Kidney glomerular epithelial cell (primary cell): Measurements from ENCODE around the gene AKAP17A.
"Not testable (repeated sequence)": the region's sequence is repeated elsewhere in the genome, so short reads cannot be mapped to it uniquely, and the experiment has no call there.

ENCODE experiments used
- DNase-seq: peaks from one replicate; lab custom pipeline; 2025; lab: John Stamatoyannopoulos, UW

AKAP17A gene, protein sequence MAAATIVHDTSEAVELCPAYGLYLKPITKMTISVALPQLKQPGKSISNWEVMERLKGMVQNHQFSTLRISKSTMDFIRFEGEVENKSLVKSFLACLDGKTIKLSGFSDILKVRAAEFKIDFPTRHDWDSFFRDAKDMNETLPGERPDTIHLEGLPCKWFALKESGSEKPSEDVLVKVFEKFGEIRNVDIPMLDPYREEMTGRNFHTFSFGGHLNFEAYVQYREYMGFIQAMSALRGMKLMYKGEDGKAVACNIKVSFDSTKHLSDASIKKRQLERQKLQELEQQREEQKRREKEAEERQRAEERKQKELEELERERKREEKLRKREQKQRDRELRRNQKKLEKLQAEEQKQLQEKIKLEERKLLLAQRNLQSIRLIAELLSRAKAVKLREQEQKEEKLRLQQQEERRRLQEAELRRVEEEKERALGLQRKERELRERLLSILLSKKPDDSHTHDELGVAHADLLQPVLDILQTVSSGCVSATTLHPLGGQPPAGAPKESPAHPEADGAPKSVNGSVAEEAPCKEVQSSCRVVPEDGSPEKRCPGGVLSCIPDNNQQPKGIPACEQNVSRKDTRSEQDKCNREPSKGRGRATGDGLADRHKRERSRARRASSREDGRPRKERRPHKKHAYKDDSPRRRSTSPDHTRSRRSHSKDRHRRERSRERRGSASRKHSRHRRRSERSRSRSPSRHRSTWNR

DNA sequence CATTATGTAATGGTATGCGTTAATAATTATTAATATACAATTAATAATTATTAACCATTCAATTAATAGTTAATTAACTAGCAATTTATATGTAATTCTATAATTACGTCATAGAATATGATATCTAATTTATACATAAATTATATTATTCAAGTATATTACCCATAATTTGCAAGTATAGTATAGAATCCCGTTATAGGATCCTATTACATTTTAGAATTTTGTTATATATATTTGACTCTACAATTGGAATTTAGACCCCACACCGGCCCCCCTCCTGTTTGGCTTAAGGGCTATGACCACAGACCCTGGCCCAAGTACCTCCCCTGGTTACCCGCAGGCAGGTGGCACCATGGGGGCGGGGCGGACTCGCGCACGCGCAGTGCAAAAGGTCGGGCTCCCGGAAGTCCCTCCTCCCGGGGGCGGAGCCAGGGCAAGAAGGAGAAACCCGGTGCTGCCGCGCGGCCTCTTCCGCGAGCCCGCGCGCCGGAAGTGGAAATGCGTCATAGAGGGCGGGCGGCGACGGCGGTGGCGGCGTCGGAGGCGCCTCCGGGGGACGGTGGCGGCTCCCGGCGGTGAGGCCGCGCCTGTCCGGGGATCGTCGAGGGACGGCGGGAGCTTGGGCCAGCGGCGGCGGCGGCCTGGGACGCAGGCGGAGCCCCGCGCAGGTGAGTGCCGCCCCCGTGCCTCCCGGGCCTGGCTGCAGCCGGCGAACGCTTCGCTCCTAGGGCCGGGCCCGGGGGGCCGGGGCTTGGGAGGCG is at the start of gene AKAP17A:
AKAP17A (plus strand) TSS at position 503 of the 761 bp plus-strand sequence. CDS start 1,859 bp downstream, outside the sequence.
- peak; percentile 93 for DNase-seq

DNA sequence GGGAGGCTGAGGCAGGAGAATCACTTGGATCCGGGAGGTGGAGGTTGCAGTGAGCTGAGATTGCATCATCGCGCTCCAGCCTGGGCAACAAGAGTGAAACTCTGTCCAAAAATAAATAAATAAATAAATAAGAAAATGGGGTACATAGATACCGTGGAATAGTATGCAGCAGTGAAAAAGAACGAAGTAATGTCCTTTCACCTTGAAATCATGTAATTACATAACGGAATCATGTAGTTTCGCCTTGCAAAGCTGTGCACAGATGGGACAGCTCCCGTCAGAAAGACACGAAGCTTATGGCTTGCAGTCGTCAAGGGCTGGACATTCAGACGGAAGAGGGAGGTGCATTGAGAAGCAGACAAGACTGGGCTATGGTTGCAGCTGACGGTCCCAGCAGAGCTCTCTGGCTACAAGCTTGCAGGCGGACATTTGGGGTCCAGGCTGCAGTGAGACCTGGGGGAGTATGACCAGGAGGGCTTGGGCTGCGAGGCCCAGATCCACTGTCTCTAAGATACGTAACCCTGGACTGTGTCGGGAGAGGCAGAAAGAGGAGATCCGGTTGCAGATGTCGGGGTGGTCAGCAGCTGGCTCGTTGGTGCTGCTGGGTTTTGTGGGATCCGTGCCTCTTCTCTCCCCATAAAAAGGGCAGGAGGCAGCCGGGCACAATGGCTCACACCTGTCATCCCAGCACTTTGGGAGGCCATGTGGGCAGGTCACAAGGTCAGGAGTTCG is 48.2 kb upstream of the AKAP17A start:
- no peak for DNase-seq

DNA sequence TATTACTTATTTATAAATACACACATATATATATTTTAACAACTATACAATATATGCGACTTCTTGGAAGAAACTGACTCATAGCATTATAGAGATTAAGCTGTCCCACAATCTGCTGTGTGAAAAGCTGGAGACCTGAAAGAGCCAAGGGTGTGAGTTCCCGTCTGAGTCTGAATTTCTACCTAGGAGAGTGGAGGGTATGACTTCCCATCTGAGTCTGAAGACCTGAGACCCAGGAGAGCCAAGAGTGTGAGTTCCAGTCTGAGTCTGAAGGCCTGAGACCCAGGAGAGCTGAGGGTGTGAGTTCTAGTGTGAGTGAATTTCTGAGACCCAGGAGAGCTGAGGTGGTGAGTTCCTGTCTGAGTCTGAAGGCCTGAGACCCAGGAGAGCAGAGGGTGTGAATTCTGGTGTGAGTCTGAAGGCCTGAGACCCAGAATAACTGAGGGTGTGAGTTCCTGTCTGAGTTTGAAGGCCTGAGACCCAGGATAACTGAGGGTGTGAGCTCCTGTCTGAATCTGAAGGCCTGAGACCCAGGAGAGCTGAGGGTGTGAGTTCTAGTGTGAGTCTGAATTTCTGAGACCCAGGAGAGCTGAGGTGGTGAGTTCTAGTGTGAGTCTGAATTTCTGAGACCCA is 45.5 kb upstream of the AKAP17A start:
- no peak for DNase-seq

DNA sequence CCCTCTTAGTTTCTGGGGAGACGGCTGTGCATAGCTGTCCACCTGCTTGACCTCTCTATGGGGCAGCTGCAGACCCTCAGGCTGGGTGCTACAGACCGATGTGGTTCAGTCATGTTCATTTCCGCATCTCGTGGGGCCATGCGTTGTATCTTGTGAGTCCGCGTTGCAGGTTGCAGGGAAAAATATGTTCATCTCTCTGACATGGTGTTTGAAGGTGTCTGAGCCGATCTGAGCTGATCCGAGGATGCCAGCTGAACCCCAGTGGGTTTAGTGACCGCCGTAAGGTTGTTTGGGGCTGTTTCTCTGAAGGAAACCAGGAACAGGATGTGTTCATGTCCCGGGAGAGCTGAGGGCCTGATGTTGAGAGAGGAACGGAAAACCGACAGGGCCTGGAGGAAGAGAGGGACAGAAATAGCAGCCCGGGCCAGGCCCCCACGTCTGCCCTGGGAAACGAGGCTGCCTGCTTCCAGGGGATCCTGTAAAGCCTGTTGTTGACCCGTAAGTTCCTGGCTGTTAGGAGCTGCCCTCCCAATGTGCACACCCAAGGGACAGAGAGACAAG is 44.6 kb upstream of the AKAP17A start:
- no peak for DNase-seq

DNA sequence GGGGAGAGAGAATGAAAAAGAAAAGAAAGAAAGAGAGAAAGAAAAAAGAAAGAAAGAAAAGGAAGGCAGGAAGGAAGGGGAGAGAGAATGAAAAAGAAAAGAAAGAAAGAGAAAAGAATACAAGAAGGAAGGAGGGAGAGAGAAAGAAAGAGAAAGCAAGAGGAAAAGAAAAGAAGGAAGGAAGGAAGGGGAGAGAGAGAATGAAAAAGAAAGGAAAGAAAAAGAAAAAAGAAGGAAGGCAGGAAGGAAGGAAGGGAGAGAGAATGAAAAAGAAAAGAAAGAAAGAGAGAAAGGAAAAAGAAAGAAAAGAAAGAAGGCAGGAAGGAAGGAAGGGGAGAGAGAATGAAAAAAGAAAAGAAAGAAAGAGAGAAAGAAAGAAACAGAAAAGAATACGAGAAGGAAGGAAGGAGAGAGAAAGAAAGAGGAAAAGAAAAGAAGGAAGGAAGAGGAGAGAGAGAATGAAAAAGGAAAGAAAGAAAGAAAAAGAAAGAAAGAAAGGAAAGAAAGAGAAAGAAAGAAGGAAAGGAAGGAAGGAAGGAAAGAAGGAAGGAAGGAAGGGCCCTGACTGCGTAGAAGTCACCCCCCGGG is 39.4 kb upstream of the AKAP17A start:
- DNase-seq, result no peak

DNA sequence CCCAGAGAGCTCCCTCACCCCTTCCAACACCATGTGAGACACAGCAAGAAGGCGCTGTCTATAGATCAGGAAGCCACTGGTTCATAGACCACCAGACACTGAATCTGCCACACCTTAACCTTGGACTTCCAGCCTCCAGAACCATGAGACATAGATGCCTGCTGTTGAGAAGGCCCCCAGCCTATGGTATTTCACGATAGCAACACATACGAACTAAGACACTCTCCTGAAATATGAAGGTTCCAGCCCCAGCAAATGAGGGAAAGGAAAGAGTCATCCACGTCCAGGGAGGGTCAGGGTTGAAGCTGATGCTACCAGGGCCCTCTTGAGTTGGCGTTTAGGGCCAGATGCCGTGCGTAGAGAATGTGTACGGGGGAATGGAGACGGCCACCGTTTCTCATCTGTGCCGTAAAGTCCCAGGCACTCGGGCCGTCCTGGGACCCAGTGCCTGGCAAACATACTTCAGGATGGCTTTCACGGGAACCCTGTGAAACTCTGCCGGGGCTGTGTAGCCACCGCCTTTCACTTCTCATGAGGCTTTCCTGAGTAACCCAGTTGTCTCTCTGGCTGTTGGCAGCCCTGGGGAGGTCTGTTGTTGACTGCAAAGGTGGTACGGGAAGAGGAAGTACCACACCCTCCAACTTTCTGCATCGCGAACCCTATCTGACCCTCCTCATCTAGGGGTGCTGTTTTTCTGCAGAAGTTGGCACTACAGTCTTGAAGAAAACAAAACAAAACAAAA is 36.8 kb upstream of the AKAP17A start:
- DNase-seq, result no peak

DNA sequence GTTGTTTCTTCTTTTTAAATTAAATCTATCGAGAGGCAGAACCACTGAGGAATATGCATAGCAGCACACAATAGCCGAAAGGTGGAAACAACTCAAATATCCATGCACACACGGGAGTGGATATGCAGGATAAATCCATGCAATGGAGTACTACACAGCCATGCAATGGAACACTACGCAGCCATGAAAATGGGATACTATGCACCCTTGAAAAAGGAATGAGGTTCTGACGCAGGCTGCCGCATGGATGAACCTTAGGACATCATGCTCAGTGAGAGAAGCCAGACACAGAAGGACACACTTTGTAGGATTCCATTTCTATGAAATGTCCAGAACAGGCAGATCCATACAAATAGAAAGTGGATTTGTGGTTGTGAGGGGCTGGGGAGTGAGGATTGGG is 36.0 kb upstream of the AKAP17A start:
- no peak for DNase-seq

DNA sequence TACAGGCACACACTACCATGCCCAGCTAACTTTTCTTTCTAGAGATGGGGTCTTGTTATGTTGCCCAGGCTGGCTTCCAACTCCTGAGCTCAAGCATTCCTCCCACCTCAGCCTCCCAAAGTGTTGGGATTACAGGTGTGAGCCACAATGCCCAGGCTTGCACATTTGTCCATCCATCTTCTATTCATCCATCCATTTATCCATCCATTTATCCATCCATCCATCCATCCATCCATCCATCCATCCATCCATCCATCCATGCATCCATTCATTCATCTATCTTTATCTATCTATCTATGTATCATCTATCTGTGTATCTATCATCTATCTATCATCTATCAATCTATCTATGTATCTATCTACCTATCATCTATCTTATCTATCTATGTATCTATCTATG is 34.0 kb upstream of the AKAP17A start:
- not testable (repeated sequence) for DNase-seq

DNA sequence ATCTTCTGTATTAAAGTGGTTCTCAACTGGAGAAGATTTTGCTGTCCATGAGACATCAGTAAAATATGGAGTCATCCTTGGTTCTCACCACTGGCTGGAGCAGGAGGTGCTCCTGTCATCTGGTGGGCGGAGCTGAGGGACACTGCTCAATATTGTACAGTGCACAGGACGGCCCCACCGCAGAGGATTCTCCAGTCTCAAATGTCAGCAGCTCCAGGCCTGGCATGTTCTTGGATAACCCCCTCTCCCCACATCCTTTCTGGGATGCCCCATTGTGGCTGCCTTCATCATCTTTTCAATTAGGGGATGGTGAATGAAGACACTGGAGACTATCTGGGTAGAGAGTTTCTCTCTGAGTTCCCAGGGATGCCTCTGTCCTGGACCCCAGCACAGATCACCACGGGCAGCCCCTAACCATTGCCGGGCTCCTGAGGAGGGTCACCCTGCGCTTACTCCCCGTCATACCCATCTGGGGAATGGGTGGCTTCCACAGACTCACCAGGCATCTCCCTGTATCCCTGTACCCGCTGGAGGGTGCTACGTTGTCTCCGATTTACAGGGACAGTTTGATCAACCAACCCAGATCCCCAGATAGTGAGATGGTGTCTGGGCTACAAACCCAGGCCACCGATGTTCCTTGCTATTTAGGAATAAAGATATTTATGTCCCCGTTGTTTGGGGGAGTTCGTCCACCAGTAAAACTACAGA is 32.5 kb upstream of the AKAP17A start:
- no peak for DNase-seq

DNA sequence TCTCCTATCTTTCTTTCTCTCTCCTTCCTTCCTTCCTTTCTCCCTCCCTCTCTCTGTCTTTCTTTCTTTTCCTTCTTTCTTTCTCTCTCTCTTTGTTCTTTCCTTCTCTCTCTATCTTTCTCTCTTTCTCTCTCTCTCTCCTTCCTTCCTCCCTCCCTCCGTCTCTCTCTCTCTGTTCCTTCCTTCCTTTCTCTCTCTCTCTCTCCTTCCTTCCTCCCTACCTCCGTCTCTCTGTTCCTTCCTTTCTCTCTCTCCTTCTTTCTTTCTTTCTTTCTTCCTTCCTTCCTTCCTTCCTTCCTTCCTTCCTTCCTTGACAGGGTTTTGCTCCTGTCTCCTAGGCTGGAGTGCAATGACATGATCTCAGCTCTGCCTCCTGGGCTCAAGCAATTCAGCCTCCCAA is 30.2 kb upstream of the AKAP17A start:
- DNase-seq, result no peak

DNA sequence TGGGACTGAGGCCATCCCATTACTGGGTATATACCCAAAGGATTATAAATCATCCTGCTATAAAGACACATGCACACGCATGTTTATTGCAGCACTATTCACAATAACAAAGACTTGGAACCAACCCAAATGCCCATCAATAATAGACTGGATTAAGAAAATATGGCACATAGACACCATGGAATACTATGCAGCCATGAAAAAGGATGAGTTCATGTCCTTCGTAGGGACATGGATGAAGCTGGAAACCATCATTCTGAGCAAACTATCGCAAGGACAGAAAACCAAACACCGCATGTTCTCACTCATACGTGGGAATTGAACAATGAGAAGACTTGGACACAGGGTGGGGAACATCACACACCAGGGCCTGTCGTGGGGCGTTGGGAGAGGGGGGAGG is 27.3 kb upstream of the AKAP17A start:
- not testable (repeated sequence) for DNase-seq

DNA sequence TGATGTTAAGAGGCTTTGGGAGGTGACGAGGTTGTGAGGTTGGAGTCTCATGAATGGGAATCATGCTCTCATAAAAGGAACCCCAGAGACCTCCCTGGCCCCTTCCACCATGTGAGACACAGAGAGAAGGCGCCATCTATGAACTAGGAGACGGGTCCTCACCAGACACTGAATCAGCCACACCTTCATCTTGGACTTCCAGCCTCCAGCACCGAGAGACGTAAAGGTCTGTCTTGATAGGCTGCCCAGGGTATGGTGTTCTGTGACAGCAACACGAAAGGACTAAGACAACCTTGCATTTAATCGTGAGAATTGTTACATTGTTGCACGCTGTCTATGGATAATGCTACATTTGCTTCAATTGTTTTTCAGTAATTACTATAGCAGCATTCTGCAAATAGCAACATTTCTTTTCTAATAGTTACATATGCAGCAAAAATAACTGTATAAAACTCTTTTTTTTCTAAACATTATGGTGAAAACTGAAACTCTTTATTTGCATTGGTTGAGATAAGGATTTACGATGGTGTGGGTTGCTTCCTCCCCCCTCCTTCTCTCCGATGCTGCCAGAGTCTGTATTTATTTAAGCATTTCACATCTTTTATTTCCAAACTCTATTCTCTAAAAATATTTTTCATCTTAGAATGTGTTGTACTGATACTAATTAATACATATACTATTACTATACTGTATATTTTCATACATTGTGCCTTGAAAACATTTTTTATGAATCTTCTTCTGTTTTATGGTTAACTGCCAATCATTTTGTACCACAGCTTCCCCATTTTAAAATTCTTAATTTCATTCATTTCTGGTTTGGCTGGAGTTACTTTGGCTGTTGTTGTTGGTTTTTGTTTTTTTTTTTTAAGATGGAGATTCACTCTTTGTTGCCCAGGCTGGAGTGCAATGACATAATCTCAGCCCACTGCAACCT is 26.4 kb upstream of the AKAP17A start:
- no peak for DNase-seq

DNA sequence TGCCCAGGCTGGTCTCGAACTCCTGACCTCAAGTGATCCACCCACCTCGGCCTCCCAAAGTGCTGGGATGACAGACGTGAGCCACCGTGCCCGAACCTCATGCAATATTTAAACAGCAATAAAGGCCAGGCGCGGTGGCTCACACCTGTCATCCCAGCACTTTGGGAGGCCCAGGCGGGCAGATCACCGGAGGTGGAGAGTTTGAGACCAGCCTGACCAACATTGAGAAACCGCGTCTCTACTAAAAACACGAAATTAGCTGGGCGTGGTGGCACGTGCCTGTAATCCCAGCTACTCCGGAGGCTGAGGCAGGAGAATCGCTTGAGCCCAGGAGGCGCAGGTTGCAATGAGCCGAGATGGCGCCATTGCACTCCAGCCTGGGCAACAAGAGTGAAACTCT is 17.2 kb upstream of the AKAP17A start:
- DNase-seq, result not testable (repeated sequence)

DNA sequence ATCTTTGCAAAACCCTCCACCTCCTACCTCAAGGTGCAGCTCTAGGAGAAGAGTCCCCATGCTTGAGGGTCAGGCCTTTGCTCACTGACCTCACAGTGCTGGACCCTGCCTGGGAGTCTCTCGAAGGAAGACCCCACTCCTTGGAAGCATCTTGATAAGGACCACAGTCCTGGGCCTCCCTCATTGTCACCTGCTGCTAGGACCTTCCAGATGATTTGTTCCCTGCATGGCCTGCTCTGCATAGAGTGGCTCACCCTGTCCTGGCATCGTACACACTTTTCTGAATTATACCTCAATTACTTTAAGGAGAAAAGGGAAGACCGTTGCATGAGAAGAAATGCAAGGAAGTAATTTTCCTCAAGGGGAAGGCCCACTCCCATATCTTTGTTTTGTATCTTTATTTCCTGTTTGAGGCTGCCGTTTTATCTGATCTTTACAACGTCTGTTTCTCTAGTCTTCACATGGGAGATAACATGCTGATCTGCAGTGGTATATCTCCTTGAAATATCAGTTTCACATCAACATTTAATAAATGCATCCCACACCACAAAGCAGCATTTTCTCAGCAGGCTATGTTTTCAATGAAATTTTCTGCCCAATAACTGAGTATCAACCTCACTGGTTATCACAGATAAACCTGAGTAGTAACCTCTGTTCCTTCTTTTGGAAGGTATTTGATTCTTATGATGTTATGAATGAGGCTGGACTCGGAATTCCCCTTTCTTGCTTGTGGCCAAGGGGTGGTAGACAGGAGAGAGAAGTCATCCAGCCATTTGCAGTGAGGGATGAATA is 15.0 kb upstream of the AKAP17A start:
- DNase-seq, result no peak

DNA sequence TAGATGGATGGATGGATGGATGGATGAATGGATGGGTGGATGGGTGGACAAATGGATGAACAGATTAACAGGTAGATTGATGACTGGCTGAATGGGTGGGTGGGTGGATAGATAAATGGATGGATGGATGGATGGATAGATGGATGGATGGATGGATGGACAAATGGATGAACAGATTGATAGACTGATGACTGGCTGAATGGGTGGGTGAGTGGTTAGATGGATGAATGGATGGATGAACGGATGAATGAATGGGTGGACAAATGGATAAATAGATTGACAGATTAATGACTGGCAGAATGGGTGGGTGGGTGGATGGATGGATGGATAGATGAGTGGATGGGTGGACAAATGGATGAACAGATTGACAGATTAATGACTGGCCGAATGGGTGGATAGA is 13.6 kb upstream of the AKAP17A start:
- DNase-seq, result no peak

DNA sequence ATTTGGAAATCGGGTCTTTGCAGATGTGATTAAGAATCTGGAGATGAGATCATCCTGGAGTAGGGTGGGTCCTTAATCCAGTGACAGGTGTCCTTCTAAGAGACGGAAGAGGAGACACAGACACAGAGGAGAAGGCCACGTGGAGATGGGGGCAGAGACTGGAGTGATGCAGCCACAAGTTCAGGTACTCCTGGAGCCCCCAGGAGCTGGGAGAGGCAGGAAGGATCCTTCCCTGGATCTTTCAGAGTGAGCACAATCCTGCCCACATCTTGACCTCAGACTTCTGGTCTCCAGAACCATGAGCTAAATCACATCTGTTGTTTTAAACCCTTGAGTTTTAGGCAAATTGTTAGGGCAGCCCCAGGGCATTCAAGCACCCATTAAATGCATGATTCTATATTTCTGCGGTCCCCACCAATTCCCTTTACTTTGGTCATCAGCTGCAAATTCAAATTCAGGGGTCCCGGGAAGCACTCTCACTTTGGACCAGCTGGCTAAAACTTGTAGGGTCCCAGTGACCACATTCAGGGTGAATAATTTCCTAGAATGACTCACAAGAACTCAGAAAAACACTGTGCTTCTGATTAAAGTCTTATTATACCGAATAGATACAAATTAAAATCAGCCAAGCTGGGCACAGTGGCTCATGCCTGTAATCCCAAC is 12.8 kb upstream of the AKAP17A start:
- no peak for DNase-seq

DNA sequence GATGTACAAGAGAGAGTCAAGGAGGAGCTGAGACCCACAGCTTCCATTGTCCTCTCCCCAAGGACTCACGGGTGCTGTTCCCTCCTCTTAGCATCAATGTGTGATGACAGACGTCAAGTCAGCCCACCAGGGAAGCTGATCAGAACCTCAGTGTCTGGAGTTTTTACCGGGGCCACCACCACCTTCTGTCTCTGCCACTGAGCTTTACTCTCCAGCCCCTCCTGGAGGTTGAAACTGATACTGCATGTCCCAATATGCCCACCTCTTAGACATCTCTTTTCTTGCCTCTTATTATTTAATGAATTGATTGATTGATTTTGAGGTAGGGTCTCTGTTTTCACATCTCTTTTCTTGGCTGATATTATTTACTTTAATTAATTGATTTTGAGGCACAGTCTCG is 10.3 kb upstream of the AKAP17A start:
- DNase-seq, result peak; percentile 15
